SW 1271 (cell line): Measurements from ENCODE around the gene SNTG2.
A peak's percentile ranks its signal among the peaks of the same experiment; 100 is the strongest.

Source experiments
- DNase-seq, 2 experiments: peaks; one replicate each; lab custom pipeline; 2025; lab: John Stamatoyannopoulos, UW

SNTG2 gene

DNA sequence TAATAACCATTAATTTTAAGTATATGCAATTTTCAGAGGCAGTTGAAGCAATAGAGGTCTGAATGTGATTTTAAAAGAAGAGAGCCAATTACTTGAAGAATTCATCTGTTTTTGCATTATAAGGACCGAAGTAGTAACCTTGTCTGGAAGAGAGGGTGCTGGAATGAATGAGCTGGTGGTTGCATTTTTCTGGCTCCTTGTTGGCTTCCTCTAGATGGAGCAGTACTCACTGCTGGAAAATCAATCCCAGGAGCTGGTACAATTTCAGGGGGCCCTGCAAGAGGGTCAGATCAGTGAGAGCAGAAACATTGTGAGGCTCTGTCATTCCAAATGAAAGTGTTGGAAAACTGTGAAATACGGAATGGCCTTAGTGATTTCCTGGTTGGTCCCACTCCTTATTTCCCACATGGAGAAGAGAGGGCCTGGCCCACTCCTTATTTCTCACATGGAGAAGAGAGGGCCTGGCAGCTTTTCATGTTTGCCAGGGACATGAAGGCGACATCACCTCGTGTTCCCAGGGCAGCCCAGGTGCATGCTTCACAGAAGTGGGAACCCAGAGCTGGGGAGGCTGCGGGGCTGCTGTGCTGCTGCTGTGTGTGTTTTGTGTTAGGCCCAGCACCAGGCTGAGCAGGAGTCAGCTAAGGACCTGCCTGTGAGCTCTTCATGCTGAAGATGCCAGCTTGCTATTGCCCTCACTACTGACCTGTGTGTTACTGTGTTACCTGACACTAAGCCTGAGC lies 197.4 kb downstream of the SNTG2 start:
- no peak for DNase-seq

DNA sequence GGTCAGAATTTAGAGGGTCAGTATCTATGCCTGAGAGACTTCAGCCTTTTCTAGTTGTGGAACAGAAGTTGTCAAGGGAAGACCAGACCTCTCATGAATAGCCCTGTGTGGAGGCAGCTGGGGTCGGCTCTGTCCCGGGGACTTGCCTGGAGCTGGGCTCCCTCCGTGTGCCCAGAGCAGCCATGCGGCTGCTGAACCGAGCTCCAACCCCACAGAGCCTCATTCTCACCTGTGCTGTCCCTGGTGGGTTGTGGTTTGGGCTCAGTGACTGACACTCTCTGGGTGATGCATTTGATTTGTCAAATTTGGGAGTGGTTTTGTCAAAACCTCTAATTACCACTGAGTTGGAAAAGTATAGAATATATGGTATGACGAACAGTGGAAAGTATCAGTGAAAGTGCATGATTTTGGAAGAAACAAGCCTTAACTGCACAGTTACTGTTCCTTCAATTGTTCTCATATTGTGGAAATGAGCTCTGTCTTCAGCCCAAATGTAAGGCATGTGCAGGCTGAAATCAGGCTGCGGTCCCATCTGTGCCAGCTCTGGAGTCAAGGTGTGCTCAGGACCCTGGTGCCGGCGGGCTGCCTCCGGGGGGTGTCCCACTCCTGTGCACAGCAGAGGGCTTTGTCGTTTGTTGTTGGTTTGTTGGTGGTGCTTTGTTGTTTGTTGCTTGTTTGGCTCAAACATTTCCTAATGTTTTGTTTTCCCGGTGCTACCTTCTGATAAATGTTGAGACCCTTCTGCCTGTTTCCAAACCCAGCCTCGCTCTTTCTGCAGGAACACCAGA lies 200.3 kb downstream of the SNTG2 start:
- DNase-seq = no peak

DNA sequence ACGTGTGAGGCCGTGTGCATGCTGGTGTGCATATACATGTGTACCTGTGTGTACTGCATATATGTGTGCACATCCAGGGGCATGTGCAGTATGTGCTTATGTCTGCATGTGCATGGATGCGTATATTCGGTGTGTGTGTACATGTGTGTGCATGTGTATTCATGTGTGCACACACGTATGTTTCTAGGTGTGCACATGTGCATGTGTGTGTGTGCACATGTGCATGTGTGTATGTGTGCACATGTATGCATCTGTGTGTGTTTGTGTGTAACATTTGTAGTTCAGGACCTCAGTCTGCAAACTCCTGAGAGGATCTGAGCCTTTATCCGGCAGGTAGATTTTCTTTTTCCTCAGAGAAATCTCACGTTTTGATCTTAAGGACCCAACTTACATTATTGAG lies 201.7 kb downstream of the SNTG2 start:
- no peak for DNase-seq

DNA sequence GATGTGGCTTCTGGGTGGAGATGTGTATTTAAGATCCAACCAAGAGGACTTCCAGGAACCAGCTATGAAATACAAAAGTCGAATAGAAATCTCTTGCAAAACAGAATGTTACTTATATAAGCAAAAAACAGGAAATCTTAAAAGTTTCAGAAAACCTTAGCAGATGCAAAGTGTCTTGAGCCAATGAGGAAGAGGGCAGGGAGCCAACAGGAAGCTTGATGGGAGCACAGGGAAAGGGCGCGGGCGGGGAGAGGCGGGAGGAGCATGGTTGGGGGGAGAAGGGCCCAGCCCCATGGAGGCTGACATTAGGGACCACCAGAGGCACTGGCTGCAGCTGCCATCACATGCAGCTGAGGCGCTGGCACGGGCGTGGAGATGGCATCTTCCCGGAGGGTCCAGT lies 203.3 kb downstream of the SNTG2 start:
- no peak for DNase-seq

DNA sequence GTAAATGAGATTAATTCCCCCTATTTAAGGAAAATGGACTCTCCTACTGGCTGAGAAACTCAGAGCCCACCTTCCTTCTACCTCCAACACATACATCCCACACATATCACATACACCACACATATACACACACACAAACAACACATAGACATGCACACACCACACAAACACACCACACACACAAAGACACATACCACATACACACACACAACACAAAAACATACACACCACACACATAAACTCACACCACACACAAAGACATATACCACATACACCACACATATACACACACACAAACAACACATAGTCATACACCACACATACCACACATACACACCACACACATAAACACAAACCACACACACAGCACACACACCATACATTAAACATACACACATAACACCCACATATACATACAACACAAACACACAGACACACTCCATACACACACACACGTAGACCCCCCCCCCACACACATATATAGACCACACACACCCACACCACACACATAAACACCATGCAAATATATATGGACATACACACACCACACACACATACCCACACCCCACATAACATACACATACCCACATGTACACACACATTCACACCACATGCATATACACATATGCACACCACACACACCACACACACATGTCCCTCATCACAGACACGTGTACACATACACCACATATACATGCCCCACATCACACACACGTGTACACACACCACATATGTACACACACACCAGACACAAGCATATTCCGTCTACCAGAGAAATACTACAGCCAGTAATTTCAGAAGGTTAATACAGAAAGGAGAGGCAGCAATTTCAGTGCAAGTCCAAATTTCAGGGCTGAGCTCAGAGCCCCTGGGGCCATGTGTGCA lies 204.3 kb downstream of the SNTG2 start:
- DNase-seq = no peak

DNA sequence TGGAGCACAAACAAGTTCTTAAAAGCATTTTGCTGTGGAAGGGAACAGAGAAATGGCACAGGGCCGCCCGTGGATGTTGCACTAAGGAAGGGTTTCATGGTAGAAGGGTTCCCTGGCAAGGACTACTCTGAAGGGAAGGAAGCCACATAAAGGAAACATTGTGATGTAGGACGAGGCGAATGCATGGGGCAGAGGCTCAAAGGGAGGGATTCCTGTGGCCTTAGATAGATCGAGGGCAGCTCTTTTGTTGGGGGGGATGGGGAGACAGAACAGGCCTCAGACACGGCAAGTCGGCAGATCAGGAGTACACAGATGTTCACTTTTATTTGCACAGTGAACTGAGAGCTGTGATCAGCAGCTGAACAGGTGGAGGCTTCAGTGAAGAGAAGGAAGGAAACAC lies 205.4 kb downstream of the SNTG2 start:
- DNase-seq = no peak

DNA sequence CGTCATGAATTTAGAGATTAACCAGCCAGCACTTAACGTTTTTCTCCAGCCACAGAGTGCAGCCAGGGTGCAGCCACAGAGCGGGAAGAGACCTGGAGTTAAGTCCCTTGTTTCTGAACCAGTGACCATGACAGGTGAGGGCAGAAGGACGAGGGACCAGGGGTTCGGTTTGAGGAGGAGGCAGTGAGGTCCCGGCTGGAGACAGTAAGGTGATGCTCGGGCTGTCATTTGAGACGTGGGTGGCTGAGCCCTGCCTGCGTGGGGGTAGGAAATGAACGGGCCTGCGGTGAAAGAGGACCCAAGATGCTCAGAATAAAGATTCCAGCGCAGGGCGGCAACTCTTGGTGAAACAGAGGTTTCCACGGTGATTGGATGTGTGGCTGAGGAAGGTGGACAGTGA lies 205.9 kb downstream of the SNTG2 start:
- no peak for DNase-seq

DNA sequence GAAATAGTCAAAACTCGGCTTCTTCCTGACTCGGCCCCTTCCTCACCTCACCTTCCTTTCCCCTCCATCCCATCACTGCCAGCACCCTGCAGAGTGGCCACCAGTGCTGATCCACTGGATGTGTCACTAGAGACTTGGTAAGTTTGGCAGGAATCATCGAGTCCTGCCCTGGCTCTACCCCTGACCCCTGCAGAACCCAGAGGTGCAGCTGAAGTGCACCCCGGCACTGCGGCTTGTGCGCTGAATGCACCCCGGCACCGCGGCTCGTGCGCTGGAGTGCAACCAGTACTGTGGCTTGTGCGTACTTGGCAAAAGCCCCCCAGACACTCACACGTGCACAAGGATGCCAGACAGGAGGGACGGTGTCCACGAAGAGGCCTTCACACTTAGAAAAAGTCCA lies 206.5 kb downstream of the SNTG2 start:
- no peak for DNase-seq

DNA sequence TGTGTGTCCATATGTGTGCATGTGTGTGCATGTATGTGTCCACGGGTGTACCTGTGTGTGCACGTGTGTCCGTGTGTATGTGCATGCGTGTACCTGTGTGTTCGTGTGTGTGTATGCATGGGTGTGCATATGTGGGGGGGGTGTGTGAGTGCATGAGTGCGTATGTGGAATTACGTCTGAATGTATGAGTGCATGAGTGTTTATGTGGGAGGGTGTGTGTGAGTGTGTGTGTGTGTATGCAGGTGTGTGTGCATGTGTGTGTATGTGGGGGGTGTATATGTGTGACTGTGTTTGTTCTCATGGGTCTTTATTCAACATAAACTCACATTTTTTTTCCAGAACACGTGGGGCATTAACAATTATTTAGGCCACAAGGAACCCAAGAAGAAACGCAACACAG lies 208.4 kb downstream of the SNTG2 start:
- DNase-seq = no peak

DNA sequence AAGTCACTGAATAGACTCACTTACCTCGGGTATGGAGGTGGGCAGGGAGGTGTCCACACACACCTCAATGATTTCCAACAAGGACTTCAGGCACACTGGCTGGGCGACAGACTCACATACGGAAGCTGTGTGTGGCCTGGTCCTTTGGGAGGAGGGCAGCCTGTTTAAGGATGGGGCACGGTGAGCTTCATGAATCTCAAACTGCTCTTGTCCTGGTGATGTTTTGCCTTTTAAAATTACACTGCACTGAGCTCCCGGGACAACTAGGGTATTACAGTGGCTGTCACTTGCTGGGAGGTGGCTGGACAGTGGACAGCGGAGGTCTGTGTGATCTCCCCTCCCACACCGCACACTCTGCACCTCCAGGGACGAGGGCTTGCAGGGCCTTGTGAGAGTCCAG lies 211.6 kb downstream of the SNTG2 start:
- DNase-seq = no peak

DNA sequence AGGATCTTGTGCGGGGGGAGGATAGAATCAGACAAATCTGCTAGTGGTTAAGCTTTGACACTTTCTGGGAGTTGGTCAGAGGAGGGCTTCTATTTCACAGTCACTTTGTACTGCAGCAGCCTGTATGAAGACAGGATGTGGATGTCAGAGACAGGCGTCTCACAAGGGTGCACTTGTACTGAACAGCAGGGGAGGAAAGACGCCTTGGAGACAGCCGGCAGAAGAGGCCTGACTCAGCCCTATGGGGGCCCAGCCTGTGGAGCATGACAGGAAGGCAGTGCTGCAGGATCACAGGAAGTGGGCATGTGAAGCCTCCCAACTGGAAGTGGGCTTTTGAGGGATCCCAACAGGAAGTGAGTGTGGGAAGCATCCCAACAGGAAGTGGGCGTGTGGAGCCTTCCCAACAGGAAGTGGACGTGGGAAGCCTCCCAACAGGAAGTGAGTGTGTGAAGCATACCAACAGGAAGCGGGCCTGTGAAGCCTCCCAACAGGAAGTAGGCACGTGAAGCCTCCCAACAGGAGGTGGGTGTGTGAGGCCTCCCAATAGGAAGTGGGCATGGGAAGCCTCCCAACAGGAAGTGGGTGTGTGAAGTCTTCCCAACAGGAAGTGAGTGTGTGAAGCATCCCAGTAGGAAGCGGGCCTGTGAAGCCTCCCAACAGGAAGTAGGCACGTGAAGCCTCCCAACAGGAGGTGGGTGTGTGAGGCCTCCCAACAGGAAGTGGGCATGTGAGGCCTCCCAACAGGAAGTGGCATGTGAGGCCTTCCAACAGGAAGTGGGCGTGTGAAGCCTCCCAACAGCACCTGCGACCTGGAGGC lies 212.3 kb downstream of the SNTG2 start:
- peak; percentile 12 to 48 for DNase-seq

DNA sequence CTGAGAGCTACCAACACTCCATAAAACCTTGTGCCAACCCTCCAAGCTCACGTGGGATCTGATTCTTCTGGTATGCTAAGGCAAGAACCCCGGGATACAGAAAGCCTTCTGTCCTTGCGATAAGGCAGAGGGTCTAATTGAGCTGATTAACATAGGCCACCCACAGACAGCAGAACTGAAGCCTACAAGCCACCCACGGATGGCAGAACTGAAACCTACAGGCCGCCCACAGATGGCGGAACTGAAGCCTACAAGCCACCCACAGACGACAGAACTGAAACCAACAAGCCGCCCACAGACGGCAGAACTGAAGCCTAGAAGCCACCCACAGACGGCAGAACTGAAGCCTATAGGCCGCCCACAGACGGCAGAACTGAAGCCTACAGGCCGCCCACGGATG lies 216.3 kb downstream of the SNTG2 start:
- no peak for DNase-seq

DNA sequence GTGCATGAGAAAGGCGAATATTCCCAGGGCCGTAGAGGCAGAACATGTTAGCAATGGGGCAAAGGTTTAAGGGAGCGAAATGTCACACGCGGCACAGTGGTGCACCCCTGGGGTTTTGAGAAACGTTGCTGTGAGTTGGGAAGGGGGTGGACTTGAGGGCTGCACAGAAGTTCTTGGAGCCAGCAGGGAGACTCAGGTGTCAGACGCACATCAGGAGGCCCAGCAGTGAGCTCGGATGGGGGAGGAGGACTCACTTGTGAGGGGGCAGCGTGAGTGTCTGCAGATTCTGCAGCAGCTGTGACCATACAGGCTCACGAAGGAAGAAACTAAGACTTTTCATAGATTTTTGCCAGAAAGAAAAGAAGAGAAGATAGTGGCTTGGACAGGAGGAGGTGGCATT lies 218.2 kb downstream of the SNTG2 start:
- no peak for DNase-seq

DNA sequence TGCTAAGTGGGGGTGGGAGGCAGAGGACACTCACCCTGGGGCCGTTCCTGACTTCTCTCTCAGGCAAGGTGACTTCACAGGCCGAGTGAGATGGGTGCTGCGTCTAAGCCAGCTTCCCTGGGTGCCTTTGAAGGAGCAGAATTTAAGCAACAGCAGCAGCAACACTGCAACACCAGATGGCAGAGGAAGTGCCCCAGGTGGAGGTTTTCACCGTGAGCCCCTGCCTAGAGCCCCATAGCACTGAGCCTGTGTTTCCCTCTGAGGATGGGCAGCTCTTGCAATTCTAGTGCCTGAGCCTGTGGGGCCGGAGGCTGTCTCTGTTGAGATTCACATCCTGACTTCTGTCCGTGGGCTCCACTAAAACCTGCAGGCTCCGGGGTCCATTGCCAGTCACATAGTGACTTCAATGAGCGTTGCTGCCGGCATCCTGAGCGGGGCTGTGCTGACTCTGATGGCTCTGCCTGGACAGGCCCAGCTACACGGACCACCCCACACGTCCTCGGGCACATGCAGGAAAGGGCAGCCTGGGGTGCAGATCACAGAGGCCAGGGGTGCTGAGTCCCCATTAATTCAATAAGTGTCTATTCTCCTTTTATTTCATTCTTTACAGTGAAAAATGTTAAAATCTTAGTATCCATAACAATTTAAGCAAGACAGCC lies 218.8 kb downstream of the SNTG2 start:
- no peak for DNase-seq

DNA sequence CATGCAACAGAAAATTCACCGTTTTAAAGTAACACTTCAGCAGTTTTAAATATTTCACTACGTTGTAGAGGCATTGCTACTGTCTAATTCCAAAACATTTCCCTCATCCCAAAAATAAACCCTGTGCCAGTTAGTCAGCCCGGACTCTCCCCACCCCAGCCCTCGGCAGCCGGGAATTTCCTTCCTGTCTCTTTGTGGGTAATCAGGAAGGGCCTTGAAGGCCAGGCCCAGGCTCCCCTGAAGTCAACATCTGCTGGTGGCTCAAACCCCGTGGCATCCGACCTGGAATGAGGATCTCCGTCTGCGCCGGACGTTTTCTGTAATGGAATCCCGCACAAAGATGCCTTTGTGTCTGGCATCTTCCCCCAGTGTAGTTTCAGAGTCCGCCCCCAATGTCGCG lies 219.6 kb downstream of the SNTG2 start:
- no peak for DNase-seq

DNA sequence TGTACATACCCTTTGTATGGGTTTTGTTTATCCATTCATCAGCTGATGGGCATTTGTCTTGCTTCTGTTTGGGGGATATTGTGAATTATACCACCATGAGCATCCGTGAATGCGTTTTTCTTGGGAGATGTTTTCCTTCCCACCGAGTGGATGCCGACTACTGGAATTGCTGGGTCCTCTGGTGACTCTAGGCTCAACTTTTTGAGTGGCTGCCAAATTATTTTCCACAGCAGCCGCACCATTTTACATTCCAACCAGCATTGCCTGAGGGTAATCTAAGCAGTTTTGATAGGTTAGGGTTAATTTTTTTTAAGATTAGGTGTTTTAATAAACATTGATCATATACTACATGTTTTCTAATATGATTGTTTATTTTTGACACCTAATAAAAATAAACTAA lies 220.1 kb downstream of the SNTG2 start:
- no peak for DNase-seq

DNA sequence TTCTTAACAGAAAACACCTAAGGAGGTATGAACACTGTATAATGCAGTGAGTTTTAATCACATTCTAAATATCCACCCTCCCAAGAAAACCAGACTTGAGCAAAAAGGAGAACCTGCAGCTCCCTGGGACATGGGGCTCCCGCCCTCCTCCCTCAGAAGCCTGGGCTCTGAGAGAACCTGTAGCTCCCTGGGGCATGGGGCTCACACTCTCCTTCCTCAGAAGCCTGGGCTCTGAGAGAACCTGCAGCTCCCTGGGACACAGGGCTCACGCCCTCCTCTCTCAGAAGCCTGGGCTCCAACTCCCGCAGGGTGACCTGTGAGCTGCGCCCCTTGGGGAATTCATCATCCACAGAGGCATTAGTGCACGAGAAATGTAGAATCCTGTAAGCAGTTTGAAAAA lies 222.9 kb downstream of the SNTG2 start:
- DNase-seq = no peak

DNA sequence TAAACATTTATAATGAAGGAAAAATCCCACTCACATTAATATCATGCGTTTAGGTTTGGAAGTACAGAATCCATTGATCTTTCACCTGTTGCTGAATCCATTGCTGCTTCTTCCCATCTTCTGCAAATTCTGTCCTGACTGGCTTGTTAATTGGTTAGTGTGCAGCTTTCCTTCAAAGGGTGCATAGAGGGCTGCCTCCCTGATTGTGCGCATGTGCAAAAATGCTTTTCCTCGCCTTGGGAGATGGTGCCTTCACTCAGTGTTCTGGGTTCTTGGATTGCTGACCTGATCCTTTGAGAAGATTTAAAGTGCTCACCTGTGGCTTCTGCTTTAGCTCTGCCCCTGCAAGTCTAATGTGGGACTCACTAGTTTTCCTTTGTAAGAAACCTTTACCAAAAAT lies 231.2 kb downstream of the SNTG2 start:
- no peak for DNase-seq

DNA sequence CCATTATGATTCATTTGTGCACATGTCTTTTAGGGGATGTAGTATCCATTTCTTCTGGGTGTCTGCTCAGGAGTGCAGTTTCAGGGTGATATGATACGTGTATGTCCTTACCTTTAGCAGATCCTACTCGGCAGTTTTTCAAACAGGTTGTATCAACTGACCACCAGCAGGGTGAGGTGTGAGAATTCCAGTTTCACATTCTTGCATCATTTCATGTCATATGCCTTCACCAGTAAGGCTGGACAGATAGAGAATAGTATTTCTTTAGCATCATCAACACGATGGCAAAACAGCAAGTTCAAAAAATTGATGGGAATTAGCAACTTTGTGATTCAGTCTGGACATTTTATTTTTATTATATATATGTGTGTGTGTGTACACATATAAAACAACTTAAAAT lies 232.7 kb downstream of the SNTG2 start:
- no peak for DNase-seq

DNA sequence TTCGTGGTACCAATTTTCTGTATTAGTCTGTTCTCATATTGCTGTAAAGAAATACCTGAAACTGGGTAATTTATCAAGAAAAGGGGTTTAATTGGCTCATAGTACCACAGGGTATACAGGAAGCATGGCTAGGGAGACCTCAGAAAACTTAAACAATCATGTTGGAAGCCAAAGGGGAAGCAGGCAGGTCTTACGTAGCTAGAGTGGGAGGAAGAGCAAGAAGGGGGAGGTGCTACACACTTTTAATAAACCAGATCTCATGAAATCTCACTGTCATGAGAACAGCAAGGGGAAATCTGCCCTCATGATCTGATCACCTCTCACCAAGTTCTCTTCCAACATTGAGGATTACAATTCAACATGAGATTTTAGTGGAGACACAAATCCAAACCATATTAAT lies 235.8 kb downstream of the SNTG2 start:
- no peak for DNase-seq

DNA sequence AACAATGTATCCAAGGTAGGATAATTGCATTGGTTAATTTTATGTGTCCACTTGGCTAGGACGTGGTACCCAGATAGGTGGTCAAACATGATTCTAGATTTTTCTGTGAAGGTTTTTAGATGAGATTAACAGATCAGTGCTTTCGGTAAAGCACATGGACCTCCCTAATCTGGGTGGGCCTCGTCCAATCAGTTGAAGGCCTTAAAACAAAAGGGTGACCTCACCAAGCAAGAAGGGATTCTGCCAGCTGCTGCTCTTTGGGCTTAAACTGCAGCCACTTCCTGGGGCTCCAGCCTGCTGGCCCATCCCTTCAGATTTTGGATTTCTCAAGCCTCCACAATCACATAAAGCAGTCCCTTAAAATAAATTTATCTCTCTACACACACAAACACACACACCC lies 236.5 kb downstream of the SNTG2 start:
- DNase-seq = no peak
